HG03064 (cell line): ENCODE measurements around the gene SUCLG2.

Experiments used
- ATAC-seq: cut with Tn5 transposase; IDR thresholded peaks from one replicate; pipeline ENCODE4 v1.9.1; 2021; ENCODE audit warnings: low read depth; ENCODE audit not compliant: unreplicated experiment

Gene SUCLG2

DNA sequence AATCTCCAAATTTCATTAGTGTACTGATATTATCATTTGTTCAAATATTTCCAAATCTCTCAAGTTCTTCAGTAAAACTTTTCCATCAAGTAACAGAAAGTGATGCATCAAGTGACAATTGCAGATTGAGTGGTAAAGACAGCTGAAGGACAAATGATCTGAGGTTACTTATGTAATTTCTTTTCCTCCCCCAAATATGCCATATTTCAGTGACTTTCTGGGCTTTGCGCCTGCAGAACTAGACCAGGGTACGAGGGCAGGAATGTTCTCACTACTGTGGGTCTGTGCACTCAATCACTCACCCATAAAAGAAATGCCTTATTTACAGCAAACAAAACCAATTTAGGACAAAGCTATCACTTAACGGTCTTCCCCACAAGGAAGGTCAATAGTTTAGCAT lies 4.7 kb downstream of the SUCLG2 start:
- ATAC-seq, result no peak

DNA sequence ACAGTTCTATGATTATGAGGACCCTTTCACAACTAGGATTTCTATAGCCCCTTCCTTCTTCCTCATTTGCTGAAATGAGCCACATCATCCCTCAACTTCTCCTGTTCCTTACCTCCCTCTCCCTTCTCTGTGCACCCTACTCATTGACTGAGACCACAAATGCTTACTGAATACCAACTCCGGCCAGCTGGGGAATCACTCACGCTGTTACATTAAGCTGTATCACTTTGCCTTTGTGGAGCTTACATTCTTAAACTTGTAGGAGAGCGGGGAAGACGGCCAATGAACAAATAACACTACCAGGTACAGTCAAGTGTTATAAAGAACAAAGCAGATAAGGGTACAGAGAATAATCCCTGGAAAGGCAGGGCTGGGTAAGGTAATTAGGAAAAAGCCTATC lies 5.7 kb downstream of the SUCLG2 start:
- no peak for ATAC-seq

DNA sequence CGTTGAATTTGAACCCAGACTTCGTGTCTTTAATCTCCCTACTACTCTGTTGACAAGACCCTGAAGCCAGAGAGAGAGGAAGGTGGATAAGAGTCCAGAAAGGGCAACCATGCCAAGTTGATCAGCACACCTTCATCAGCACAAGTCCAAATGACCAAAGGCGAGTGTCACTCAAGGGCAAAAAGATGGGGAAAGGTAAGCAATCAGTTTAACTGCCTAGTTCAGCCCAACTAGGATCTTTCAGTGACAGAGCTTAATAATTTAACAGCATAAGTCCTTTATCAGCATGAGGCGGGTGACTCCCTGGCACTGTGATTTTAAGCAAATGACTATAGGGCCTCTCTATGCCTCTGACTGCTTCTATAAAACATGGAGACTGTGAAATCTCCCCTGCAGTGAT lies 6.2 kb downstream of the SUCLG2 start:
- ATAC-seq, result no peak

DNA sequence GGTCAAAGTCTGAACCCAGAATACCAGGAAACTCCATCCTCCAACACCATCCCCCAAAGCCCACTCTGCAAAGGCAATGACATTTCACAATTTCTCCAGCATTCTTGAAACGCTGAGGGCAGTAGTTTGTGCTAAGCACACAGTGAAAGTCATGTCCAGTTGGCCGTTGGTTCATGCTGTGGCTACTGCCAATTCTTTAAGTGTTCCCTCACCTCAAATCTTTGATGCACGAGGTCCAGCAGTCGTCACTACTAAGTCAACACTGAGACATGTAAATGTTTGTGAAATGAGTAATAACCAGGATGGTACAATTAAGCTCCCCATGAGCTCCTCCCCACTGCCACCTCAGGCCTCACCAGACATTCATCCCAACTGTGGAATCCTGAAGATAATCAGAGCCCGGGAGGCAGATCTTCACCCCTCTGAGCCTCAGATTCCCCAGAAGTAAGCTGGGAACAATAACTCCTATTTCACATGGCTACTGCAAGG lies 7.0 kb downstream of the SUCLG2 start:
- ATAC-seq, result no peak

DNA sequence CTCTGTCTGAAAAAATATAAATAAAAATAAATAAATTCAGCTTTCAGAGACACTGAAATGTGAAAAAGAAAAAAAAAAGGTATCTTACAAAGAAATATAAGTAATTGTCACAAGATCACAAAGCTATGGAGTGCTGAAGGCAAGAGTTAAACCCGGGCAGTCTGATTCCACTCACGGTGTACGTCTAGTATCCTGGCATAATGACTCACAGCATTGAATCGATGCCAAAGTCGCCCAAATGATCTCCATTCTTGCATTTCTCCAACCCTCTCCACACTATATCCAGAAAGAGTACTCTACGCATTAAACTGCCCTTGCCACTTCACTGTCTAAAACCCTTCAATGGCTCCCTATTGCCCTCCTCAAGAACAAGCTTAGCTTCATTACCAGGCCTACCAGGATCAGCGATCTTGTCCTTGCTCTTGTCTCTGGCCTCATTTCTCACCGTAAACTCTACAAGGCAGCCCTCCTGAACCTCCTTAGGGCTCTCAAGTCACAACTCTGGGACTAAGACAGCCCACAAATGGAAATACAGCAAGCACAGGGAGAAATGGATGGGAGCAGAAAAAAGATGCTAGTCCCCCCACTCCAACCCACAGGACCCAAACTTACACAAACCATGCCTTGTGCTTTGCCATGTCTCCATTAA lies 7.7 kb downstream of the SUCLG2 start:
- ATAC-seq, result no peak

DNA sequence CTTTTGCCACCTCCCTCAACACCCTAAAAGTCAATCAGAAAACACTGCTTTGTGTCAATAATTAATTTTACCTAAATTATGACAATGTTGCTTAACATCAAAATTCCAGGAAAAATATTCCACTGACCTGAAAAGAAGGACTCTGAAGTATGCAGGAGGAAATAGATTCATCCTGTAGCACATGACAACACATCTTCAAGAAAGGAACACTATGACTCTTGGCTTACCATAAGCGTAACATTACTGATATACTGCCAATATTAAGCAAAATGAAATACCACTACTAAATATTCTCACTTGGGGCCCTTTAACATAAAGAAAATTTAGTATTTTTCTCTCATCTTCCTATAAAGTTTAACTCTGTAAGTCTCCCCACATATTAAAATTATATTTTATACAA lies 9.6 kb downstream of the SUCLG2 start:
- no peak for ATAC-seq

DNA sequence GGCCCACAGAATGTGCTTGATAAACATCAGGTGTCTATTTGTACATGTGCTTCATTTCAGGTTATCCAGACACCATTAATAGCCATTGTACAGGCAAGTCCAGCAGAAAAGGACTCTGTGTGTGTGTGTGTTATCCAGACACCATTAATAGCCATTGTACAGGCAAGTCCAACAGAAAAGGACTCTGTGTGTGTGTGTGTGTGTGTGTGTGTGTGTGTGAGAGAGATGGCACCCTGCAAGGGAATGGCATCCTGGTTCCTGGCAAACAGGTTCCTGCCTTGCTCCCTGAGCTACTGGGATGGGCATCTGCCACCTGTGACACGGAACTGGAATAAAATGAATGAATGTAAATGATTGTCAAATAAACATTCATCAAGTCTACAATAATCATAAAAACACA lies 11.7 kb downstream of the SUCLG2 start:
- ATAC-seq, result no peak

DNA sequence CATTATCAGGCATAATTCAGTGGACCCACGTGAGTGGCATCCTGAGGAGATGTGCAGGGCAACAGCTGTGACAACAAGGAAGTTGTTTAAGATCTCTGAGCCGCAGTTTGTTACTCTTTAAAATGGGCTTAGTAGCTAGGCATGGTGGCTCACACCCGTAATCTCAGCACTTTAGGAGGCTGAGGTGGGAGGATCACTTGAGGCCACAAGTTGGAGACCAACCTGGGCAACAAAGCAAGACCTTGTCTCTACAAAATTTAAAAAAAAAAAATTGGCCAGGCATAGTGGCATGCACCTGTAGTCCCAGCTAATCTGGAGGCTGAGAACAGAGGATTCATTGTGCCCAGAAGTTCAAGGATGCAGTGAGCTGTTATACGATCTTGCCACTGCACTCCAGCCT lies 12.2 kb downstream of the SUCLG2 start:
- no peak for ATAC-seq

DNA sequence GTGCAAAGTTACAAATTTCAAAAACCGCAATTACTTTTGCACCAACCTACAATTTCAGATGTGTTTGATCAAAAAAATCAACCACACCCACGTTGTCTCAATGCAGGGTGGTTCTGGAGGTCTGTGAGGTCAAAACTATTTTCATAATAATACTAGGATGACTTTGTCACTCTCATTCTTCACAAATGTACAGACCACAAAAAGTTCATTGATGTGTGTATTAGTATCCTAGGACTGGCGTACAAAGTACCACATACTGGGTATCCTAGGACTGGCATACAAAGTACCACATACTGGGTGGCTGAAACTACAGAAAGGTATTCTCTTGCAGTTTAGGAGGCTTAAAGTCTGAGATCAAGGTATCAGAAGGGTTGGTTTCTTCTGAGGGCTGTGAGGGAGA lies 13.0 kb downstream of the SUCLG2 start:
- no peak for ATAC-seq

DNA sequence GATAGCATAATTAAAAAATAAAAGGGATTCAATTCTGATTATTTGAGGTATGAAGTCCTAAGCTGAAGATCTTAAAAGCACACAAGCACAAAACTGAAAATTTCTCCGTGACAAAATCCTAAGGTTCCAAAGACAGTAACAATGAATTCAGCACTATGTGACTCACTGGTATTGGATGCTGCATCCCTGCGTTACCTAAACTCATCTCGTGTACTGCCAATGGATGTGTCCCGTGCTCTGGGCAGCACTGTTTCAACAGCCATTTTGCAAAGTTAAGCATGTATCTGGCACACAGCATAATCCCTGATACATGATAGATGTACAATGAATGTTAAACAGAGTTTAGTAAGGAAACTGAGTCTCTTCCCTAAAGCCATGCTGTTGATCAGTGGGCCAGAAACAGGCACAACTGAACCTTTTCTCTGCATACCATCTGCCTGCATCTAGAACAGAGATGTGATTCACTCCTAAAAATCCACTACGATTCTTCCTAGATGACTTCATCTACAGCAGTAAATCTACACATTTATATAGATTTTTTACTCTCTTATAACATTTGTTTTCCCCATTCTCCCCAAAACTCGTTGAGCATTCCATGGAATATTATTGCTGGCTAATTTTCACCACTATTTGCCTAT lies 14.3 kb downstream of the SUCLG2 start:
- ATAC-seq, result no peak

DNA sequence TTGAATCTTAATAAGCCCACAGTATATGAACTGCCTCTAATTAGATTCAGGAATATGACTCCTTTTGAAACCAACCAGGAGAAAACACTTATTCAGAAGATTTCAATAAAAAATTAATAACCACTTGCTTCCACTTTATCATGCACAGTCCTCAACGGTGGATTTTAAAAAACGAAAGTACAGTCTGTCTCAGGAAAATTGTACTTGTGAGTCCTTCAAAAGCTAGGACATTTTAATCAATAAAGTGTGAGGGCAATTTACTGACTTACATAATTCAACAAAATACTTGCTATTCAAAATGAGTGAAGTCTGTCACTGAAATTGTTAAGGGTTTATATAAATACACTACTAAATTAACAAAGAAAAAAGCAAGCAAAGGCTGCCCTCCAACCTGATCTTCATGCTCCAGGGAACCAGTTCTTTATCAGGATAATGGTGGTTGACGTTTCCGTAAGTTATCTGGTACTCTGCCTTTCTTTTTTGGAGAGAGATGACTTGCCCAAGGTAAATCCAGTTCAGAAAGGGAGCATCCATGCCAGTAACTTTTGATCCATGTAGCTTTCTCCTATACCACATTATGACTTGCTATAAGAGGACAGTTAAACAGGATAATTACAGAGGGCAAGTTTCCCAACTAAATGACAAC lies 17.0 kb downstream of the SUCLG2 start:
- ATAC-seq, result no peak

DNA sequence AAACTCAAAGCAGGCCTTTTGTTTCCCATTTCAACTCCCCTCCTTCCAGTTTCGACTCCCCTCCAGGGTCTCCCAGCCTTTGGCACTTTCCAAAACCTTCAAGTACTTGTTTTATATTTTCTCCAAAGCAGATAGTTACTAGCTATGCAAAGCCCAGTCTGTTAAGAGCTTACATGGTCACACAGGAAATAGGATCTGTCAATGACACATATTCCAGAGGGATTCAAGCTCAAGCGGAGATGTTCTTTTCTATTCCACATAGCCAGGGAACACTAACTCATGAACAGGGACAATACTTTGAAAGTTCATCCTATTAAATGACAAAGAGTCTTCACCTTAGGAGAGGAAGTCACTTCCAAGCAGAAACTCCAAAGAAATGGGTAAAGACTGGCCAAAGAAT lies 18.6 kb downstream of the SUCLG2 start:
- no peak for ATAC-seq

DNA sequence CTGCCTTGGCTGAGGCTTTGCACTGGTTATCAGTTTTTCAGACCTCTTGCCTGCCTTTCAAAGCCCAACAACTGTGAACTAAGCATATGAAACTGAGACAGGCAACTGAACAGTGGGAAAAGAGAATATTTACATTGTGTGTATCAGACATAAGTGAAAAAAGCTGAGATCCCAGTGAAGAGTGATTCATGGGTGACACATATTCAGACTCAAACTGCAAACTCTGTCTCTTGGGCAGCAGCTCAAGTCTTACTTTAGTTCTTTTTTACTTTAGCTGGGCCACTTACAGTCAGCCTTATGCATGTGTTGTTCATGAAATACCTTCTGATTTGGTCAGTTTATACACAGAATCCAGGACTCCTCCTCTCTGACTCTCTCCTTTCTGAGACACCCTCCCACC lies 19.2 kb downstream of the SUCLG2 start:
- ATAC-seq, result no peak

DNA sequence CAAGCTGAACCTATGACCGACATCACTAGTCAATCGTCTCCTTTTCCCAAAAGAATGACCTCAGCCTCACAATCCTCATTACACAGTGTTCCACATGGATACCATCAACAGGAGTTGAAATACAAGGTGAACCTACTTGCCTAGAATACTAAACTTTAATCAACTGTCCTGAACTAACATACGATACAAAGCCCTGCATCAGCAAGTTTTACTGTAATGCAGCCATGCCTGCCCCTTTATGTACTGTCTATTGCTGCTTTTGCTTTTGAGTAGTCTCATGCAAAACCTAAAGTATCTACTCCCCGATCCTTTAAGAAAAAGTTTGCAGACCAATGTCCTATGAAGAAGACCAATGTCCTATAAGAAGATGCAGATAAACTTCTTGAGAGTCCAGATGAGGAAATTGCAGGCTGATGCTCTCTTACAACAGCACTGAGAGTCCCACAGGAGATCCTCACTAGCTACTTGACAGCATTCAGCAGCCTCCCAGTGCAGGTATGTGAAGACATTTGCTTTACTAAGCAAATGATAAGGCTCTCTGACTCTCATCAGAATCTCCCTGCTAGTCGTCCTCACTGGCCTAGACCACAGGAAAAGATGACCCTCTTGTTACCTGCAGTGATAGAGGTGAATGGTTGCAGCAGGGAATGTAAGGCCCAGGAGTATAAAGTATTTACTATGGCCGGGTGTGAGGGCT lies 23.6 kb downstream of the SUCLG2 start:
- no peak for ATAC-seq

DNA sequence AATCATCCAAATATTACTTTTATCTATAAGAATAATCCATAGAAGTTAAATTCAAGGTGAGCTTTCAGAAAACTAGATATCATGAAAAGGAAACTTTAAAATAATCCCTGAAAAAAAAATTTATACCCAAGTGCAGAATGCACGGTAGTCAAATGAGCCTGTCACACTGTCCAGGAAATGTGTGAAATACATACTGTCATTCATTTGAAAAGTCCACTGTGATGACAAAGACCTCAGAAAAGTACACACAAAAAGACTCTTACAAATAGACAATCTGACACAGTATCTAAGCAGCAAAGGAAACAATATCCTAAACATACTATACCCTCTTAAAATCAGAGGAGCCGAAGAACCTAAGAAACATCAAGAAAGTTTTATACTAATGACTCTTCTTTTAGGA lies 29.7 kb downstream of the SUCLG2 start:
- ATAC-seq, result no peak

DNA sequence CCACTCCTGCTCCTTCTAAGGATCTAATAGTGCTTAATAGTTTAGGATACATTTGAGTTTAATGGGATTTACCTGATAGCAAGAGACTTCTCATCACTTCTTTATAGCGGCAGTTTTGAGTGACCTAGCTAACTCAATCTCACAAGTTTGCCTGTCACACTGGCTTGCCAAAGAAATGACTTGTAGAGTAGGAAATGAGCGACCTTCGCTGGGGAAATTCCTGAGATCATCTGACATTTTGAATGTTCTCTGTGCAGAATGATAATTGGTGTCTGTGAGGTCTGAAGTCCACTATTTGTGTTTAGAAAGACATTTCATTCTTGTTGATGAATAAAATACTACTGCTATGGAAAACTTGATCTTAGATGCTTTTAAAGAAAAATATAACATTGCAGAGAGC lies 30.3 kb downstream of the SUCLG2 start:
- no peak for ATAC-seq

DNA sequence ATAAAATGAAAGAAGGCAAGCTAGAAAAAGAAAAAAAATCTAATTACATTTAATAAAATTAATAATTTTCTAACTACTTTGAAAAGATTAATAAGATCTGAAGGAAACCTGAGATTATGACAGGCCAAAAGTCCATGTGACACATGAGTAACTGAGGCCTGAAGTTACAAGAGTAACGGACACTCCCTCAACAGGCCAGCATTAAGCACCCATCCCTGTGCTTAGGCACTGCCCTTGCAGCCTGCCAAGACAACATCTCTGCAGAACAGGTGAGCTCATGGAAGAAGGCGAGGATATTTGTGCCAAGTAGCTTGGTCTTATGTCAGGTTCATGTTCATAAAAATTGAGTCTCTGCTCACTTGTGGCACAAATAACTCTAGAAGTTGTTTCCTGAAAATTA lies 31.8 kb downstream of the SUCLG2 start:
- ATAC-seq, result no peak

DNA sequence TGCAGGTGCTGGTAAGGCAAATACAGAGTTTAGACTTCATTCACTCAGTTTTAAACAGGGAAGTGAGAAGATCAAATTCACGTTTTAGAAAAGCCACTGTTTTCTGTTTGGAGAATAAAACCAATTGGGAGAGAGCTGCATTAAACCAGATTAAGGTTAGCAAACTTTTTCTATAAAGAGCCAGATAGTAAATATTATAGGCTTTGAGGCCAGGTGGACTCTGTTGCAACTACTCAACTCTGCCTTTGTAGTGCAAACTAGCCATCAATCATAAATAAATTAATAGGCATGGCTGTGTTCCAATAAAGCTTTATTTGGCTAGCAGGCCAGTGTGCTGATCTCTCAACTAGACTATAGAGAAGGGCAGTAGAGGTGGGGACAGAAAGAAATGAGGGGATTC lies 33.5 kb downstream of the SUCLG2 start:
- no peak for ATAC-seq

DNA sequence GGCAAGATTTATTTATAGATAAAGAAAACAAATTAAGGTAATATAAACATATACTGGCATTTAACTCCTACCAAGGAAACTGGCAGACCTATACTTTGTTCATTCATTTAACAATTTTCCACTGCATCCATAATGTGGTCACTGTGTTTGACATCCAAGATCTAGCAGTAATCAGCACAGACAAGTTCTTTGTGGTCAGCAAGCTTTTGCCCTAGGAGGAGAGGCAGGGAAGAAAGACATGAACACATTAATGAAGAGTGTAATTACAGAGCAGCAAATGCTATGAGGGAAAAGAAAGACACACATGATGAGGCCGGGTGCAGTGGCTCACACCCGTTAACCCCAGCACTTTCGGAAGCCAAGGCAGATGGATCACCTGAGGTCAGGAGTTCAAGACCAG lies 34.4 kb downstream of the SUCLG2 start:
- no peak for ATAC-seq

DNA sequence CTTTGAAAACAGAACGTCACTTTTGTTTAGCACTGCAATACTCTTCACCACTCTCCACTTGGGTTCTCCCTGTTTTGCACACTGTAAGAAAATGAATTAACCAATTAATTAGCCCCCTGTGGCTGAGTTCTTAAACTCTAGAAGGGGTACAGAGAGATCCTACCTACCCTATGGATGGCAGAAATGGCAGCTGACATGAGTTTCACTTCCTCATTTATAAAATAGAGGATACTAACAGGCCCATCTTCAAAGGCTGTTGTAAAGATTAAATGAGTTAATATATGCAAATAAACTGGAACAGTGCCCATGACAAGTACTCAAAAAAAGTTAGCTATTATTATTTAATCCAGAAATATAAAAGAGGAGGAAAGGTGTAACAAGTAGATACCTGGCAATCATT lies 36.9 kb downstream of the SUCLG2 start:
- no peak for ATAC-seq

DNA sequence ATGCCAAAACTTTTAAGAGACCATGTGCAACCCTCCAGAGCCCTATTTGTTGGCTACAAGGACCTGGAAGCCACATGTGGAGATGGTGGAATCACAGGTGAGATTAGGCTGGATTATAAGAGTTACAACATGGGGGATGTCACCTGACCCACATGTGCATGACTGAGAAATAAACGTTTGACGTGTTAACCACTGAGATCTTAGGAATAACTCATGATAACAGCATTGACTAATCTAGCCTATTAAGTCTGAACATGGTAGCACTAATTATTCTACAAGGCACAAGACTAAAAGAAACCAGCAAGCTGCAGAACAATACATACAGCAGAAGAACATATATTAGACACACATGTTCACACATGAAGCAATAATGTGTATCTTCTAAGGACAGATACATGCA lies 38.4 kb downstream of the SUCLG2 start:
- no peak for ATAC-seq

DNA sequence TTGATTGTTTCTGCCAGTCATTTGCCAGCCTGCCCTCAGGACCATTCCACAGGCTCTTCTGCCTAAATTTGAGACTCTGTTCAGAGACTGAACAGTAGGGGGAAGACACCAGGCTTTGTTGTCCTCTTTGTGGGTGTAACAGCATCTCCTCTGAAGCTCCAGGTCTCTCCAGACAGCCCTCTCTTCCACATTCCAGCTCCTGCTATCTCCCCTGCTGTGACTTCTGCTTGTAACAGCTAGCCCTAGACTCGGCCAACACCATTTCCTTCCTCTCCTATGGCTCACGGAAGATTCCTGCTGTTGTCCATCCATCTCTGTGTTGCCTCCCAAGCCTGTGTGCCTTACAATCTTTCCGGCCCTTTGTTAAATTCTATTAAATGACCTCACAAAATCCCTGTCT lies 40.2 kb downstream of the SUCLG2 start:
- ATAC-seq, result no peak
